NK-92 (cell line): Measurements from ENCODE around the gene TRERF1.
"Not testable (repeated sequence)": the region's sequence is repeated elsewhere in the genome, so short reads cannot be mapped to it uniquely, and the experiment has no call there.

ENCODE experiments used
- DNase-seq: peaks from one replicate; lab custom pipeline; 2025; ENCODE audit not compliant: unreplicated experiment; lab: John Stamatoyannopoulos, UW

The TRERF1 gene

DNA sequence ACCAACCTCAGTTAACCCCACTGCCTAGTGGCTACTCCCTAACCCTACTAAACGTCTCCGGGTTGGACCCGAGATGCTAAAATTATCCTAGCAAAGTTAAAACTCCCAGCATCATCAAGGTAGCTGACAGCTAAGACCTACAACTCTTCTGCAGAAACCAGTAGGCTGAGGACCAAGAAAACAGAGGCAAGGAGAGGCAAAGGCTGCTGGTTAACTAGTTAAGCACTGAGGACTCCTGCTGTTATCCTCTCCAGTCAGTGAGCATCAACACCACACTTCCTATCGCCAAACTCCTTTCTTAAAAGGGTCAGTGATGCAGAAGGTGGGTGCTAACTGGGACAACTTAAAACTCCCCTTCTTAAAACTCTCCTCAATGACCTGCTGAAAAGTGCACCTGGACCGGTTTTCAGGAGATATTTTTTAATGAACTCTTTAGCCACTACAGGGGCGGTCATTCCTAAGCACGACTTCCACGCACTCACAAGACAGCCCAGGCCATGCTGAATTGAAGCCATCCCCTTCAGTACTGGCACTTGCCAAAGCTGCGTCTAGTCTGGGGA, 1.7 kb downstream of the TRERF1 start:
- DNase-seq: no peak

DNA sequence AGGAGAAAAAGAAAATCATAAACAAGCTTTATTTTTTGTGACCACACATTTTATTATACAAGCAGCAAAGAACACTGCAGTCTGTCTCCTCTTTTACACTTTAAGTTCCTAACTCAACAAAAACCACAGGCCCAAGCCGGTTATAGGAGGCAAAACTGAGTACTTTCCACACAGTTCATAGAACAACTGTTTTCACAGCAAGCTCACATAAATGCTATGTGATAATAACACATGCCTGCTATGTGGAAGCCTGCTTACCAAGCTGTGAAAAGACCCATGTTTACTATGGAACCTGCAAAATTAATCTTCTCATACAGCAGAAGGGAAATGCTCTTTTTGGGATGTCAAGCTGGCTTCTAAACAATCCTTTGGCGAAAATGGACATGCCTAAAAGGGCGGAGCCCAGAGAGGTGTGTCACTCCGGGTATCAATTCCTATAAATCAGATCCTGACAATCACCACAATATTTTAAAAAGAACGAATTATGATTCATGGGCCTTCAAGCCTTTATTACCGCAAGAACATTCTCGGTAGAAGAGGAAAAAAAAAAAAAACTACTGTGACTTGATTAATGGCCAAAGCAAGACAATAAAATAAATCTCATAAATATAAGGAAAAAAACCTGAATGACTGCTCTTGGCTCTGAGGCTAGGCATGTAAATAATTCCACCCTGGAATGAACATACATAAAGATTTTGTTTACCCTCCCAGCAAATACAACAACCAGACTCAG, 2.6 kb downstream of the TRERF1 start:
- no peak for DNase-seq

GRCh38 chr6:42448391-42448790, 3.3 kb downstream of the TRERF1 start:
- no peak for DNase-seq

DNA sequence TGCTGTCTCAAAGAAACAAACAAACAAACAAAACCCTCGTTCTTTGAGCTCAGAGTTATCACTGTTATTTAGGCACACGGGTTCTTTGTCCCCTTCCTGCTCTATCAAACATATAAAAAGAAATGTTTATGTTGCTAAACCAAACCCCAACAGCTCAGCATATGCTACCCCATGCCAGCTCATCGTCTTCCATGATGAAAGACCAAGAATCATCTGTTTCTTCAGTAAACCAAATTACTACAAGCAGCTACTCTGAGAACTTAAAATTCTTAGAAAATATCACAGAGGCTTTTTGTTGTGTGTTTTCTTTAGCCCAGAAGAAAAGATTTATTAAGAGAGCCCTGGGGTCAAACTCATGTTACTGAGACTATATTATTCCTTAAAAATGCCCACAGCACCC, 4.7 kb downstream of the TRERF1 start:
- DNase-seq: no peak

DNA sequence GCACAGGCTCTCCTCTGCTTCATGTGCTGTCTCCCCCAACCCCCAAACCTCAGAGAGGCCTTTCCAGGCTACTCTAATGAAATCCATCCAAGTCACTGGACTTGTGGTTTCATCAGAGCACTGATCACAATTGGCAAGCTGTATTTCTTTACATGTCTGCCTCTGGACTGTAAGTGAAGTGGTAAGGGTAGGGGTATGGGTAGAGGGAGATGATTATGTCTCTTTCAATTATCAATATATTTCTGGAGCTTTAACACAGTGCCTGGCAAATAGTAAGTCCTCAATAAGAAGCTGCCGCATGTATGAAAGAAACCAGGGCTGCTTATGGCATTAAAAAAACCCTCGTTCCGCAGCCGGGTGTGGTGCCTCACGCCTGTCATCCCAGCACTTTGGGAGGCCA, 5.4 kb downstream of the TRERF1 start:
- no peak for DNase-seq

GRCh38 chr6:42445955-42446354, 5.8 kb downstream of the TRERF1 start:
- not testable (repeated sequence) for DNase-seq

- no peak for DNase-seq
Observed at GRCh38 chr6:42443312-42444060, 8.2 kb downstream of the TRERF1 start.

DNA sequence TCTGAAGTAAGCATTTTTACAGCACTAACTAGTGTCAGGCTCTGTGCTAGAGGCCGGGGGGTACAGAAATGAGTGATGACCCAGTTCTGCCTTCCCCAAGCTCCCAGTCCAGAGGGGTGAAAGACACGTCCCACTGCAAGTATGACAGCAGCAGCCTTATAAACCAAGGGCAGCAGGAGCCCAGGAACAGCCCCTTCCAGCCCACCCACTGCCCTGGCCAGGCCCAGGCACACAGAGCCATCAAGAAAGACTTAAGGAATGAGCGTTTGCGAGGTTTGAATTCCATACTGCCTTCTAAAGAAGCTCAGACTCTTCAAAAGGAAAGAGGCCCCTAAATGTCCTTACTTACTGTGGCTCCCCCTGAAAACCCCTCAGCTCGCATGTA, 10.0 kb downstream of the TRERF1 start:
- DNase-seq: no peak

- DNase-seq: no peak
Observed at GRCh38 chr6:42440778-42441696, 10.7 kb downstream of the TRERF1 start.

- DNase-seq: no peak
Observed at GRCh38 chr6:42440027-42440426, 11.7 kb downstream of the TRERF1 start.

DNA sequence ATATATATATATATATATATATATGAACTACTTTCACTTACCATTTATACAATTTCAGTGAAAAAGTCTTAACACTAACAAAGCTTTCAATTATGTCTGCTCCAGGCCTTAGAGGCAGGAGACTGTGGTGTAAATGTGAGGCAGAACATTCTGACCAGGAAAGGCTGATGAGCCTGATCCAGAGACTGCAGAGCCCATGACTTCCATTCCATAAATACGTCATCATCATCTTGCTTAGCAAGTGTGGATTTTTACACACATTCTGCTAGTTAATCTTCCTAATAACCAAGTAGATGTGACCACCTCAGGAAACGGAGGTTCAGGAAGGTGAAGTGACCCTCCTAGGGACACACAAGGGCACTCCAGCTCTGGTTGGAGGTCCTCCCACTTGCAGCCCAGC, 14.9 kb downstream of the TRERF1 start:
- DNase-seq: no peak

GRCh38 chr6:42434237-42434636, 17.5 kb downstream of the TRERF1 start:
- no peak for DNase-seq

- DNase-seq: no peak
Observed at GRCh38 chr6:42433409-42433808, 18.3 kb downstream of the TRERF1 start.

DNA sequence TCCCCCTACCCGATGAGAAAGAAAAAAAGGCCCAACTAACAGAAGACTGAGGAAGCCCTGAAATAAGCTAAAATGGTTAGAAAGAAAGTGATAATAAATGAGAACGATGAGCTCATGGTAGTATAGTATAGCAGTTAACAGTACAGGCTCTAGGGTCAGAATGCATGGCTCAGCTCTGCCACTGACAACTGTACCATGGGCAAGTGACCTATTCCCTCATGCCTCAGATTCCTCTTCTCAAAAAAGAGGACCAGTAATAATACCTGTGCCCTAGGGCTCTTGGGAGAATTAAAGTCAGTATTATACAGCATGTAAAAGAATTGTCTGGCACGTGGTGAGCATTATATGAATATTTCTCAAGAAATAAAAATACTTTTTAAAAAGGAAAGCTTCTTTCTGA, 19.8 kb downstream of the TRERF1 start:
- no peak for DNase-seq

DNA sequence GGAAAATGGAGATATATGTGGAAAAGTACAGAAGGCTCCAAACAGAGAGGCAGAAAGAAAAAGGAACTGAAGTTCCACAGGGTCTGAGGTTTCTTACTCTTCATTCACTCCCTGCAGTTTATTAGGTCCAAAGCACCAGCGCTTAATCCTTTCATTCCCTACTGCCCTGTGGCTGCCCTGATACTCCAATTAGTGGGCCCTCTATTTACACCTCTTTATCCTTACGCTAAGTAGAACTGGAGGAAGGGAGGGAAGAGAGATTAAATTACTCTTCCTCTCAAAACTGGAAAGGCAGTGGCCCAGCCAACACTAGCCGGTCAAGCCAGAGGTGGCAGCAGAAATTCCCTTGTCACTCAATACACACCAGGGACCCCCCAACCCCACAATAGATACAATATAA, 20.4 kb downstream of the TRERF1 start:
- no peak for DNase-seq

DNA sequence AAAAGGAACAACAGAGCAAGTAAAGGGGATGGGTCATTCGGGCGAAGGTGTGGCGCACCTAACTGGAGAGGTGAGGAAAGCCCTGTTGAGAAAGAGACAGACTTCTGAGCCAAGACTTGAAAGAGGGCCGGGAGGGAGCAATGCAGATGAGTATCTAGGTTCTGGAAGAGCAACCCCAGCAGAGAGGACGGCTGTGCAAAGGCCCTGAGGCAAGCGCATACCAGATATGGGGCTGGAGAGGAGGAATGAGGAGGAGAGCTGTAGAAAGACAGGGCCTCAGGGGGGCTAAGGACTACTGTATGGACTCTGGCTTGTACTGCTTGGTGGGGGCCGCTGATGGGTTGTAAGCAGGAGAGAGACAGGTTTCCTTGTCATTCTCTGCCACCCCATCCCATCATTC, 21.9 kb downstream of the TRERF1 start:
- DNase-seq: no peak

GRCh38 chr6:42429042-42429585, 22.6 kb downstream of the TRERF1 start:
- DNase-seq: no peak

DNA sequence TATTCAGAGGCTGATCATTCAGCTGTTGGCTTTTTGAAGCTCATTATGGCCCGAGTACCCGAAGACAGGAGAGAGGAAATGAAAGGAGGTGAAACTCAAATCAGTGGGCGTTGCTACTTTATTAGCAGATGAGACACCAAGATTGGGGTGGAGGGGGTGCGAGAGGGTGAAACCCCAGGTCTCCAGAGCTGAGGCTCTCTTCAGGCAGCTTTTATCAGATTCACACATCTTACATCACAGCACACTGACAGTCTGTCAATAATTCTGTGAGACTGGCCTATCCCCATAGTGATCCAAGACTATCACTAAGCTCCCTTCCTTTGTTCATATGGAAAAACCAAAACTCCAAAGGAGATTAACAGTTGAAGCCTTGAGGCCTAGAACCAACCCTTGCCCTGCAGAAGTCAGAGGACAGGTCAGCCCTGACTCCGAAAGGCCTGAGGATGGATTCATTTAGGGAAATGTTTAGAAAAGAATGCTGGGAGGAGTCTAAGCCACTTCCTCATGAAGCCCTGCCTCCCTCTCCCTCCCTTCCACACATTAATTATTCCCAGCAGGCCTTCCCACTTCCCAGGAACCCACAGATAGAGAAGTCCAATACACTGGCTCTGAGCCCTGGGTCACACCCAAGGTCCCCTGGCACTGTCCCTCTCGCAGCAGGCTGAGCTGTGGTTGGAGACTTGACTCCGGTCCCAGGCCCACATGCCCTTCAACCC, 23.2 kb downstream of the TRERF1 start:
- DNase-seq: no peak

- DNase-seq: no peak
Observed at GRCh38 chr6:42427871-42428270, 23.9 kb downstream of the TRERF1 start.

- no peak for DNase-seq
Observed at GRCh38 chr6:42426191-42426590, 25.5 kb downstream of the TRERF1 start.
